Posterior cingulate gyrus (tissue), 11 donors: ENCODE measurements around the gene FGFRL1.

ENCODE experiments used
- DNase-seq, 10 donors: peaks; one replicate each; pipeline versions ENCODE4 v3.0.0 to v3.0.0-alpha.2; 2020 to 2021; ENCODE audit warnings: mixed read lengths in 3 of 10
- intact Hi-C: fragments of 100-400 bp; cut with DNase I; formaldehyde crosslinking; loops from one replicate; pipeline ENCODE4 v1.15.1; 2023

Gene FGFRL1

DNA sequence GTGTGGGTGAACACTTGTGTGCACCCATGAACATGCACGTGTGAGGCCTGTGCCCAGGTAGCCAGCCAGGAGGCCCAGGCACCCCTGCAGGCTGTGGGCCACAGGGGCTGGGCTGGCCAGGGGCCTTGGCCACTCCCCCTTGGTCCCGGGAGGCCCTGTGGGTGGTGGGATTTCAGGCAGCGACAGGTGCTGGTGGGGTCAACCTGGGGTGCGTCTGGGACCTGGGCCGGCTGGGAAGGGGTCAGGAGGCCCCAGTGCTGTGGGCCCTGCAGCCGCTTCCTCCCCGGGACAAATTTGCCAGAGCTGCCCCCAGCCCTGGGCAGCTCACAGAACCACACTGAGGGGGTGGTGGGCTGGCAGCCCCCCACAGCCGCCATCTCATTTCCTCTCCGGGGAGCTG lies 7.9 kb downstream of the FGFRL1 start:
- intact Hi-C loops = no loop called here
- DNase-seq = no peak

DNA sequence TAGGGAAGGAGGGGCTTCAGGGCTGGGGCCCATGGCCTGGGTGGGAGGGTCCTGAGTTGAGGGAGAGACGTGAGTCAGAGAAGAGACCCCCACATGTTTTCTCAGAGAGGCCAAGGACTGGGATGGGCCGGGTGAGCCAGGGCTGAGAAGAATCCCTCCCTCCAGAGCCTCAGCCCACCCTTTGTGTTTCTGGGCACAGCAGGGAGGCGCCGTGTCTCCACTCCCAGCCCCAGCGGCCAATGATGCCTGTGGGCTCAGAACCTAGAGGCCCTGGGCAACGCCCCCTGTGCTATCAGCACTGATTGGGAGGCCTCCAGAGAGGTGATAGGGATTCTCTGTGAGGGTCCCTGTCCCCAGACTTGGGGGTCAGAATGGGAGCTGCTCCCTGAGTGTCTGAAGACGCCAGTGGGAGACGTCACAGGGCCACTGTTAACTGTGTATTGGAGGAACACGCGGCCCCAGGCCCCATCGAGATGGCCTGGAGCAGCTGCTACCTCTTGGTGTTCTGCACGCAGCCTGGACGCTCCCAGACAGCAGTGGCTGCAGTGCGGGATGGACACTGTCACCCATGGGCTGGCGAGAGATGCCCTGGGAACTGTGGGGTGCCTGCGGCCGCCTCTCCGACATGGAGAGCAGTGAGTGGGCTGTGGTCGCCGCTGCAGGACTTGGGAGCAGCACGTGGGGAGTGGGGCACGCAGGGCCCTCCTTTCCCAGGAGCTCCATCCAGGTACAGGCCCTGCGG lies 8.5 kb downstream of the FGFRL1 start:
- intact Hi-C loops = no loop called here
- DNase-seq = no peak

GRCh38 chr4:1021386-1022050 lies 10.1 kb downstream of the FGFRL1 start:
- DNase-seq = no peak
- intact Hi-C loops = no loop called here

GRCh38 chr4:1022051-1022738 lies 10.8 kb downstream of the FGFRL1 start:
- intact Hi-C loops = no loop called here
- no peak for DNase-seq

DNA sequence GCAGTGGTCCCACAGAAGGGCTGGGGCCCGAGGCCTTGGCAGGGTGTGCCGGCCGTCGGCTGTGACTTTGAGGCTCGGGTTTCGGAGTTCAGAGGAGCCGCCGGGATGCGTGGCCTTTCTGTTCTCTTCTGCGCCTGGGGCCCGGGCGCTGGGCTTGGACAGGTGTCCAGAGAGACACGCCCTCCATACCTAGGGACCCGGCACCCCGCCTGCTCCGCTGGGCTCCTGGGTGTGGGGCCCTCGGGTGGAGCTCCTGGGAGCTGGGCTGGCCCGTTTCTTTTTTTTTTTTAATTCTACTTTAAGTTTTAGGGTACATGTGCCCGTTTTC lies 11.3 kb downstream of the FGFRL1 start:
- intact Hi-C loops = no loop called here
- no peak for DNase-seq

DNA sequence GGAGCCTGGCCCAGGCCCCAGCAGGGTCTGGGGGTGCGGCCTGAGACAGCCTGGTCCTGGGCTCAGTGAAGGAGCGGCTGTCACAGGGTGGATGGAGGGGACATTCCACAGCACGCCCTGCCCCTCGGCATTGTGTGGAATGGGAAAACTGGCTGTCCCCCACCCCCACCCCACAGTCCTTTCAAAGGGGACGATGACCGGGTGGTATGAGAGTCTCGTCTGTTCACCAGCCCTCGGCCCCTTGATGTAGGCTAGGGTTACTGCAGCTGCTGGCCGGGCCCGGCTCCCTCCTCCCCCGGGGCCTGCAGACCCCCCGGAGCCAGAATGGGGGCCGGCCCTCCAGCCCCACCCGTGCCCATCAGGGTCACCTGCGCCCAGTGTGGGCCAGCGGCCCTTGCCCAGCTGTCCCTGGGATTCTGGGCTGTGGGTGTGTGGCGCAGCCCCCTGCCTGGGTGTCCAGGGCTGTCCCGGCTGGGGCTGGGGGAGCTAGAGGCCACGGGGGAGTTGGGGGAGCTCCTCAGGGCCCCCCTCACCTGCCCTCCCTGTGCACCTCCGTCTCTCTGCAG lies 11.7 kb downstream of the FGFRL1 start:
- DNase-seq = no peak
- intact Hi-C loops = no loop called here

- intact Hi-C loops = no loop called here
- DNase-seq = no peak
Measured at GRCh38 chr4:1023895-1024740, 12.7 kb downstream of the FGFRL1 start.

- no peak for DNase-seq
- intact Hi-C loops = no loop called here
Measured at GRCh38 chr4:1024882-1025545, 13.6 kb downstream of the FGFRL1 start.

DNA sequence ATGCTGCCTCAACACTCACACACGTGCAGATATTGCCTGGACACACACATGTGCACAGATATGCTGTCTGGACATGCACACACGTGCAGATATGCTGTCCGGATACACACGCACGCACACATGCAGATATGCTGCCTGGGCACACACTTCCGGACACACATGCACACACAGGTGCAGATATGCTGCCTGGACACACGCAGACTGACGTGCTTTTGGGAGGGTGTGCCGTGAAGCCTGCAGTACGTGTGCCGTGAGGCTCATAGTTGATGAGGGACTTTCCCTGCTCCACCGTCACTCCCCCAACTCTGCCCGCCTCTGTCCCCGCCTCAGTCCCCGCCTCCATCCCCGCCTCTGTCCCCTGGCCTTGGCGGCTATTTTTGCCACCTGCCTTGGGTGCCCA lies 14.7 kb downstream of the FGFRL1 start:
- DNase-seq = no peak

DNA sequence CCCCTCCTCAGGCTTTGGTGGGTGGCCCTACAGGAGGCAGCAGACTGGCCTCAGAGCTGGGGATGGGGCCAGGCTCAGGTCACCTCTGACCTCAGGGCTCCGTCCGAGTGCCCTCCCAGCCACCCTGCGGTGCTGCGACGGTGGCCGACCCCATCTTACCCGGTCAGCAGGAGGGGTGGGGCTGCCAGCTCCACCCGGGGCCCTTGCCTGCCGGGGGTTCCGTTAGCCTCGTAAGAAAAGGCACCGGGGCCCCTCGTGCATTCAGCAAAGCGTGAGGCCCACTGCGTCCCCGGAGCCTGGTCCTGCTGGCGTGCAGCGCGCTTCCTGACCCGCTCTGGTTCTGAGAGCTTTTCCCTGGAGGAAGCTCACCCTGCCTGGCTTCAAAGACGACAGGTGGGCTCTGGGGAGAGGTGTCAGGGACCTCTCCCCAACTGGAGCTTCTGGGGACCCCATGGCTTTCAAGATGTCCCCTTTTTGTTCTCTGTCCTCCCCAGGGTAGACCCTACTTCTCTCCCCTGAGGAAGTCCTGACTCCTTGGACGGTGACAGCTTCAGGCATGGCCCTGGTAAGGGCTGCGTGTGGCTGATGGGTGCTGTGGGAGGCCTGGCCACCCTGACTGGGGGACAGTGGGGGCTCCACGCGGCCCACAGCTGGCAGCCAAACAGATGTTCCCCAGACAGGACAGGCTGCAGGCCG lies 15.9 kb downstream of the FGFRL1 start:
- intact Hi-C loops = no loop called here
- no peak for DNase-seq

More for the DNA sequence above, 14.7 kb downstream of the FGFRL1 start:
- intact Hi-C loops = no loop called here

- intact Hi-C loops = no loop called here
- DNase-seq = no peak
Measured at GRCh38 chr4:1027915-1028238, 16.5 kb downstream of the FGFRL1 start.

DNA sequence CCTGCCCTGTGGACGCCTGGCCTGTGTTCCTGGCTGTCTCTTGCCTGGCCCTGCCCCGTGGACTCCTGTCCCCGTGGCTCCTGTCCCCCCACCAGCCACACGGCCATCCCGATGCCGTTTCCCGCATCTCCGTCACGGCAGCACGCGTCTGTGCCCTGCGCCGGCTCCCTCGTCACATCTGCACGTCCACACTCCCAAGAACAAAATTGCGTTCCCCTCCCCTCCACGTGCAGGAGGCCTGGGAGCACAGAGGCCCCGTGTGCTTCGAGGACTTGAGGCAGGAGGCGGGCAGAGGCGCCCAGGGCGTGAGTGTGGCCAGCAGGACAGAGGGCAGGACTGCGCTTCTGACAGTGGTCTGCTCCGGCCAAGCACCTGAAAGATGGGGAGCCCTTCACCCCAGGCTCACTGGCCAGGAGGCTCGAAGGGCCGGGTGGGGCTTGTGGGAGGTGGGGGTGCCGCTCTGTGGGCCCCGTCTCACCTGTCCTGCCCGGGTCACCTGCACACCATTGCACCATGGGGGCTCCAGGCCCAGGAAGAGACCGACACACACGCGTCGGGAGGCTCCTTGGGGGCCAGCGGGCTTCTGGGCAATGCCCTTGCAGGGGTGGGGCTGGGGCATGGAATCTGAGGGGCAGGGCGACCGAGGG lies 17.3 kb downstream of the FGFRL1 start:
- DNase-seq = no peak
- intact Hi-C loops = no loop called here

DNA sequence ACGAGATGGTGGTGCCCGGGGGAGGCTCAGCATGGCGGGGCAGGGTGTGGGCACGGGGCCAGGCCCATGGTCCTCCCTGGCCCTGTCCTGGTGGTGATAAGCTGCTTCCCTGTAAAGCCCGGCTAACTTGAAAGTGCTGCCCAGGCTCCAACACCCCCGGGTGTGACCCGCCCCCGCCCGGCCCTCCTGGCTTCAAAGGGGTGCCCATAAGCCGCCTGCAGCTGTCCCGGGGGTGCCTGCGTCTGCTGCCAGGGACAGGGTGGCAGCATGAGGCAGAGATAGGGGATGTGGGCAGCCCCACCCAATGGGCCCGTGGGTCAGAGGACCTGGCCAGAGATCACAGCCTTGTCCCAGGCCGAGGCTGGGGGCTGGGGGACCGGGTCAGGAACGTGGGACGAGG lies 18.1 kb downstream of the FGFRL1 start:
- no peak for DNase-seq
- intact Hi-C loops = no loop called here

GRCh38 chr4:1030031-1030430 lies 18.6 kb downstream of the FGFRL1 start:
- intact Hi-C loops = no loop called here
- DNase-seq = no peak

GRCh38 chr4:1030559-1030958 lies 19.1 kb downstream of the FGFRL1 start:
- intact Hi-C loops = no loop called here
- no peak for DNase-seq

DNA sequence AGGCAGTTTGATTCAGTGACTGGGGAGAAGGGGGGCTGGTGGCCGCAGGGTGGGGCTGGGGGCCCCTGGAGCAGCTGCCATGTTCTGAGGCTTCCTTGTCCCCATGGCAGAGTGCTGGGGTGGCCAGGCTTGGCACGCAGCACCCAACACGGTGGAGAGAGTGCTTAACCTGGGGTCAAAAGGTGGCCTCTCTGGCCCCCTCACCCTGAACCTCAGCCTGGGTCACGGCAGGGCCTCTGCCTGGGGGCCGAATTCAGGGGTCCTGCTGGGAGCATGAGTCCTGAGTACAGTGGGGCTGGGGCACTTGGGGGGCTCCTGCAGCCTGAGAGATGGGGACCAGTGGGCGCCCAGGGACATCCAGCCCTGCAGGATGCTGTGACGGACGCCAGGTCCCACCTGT lies 19.9 kb downstream of the FGFRL1 start:
- DNase-seq = no peak
- intact Hi-C loops = no loop called here

DNA sequence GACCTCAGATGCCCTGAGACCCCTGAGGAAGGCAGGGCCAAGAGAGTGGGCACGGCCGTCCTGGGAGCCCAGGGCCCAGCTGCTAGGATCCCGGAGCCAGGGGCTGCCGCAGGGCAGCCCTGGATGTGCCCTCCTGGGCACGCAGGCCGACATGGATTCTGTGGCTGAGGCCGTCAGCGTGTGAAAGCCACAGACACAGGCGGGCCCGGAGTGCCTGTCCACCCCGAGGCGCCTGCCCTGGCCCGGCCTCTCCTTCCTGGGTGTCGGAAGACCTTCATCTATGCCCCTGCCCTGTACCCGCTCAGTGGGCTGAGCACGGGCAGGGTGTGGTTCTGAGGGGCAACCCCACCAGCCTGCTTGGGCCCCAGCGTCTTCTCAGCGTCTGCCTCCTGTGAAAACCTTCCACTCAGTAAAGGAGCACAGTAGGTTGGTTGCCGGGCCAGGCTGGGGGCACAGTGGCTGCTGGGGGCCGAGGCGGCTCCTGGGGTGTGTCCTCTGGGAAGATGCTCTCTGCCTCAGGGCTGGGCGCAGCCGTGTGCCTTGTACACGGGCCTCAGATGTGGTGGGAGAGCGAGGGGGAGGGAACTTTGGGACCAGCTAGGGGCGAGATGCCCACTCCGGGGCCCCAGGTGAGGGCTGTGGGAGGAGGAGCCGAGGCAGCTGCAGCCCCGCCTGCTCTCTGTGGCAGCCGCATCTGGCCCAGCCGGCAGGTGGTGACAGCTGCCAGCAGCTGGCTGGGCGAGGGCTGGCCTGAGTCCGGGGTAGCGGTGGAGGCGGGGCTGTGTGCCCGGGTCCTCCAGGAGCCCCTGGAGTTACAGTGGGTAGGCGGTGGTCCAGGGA lies 20.8 kb downstream of the FGFRL1 start:
- intact Hi-C loops = no loop called here
- no peak for DNase-seq

DNA sequence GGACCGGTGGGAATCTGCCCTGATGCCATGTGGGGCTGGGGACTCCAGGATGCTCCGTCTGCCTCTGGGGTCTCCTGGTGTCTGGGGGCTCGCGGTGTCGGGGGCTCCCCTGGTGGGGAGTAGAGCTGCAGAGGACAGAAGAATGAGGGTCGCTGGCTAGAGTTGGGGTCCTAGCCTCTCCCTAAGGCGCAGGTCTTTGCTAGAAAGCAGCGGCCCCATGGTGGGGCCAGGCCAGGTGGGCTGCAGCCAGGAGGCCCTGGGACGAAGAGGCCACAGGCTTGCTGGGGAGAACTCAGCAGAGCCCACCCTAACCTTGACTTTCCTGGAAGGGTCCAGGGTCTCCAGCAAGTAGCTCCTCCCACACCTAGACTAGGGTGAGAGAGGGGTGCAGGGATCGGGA lies 21.4 kb downstream of the FGFRL1 start:
- no peak for DNase-seq
- intact Hi-C loops = no loop called here
